Spleen (tissue), 11 donors: ENCODE measurements around the gene DAB2. TPM values are rescaled to one million over a fixed set of nuclear protein-coding genes. Genes with fewer than 3 reads are reported as not detected.

ENCODE experiments used
- DNase-seq: peaks from one replicate; pipeline ENCODE4 v3.0.0-alpha.2; 2020
- H3K27ac ChIP-seq, 8 donors: fragments of 200-600 bp; sonication (generic) in 7 of 8; 1 replicate in 4 of 8; 2 replicates in 4 of 8; pipeline versions ENCODE4 v1.5.0 to v1.8.0; 2016 to 2021; ENCODE audit warnings: inconsistent platforms in 4 of 8, mild to moderate bottlenecking in 4 of 8, moderate library complexity in 1 of 8
- H3K27me3 ChIP-seq, 7 donors: fragments of 200-600 bp; sonication (generic) in 6 of 7; replicated peaks in 1 of 7; 1 replicate in 4 of 7; 2 replicates in 3 of 7; pipeline versions ENCODE4 v1.5.0 to v1.8.0; 2016 to 2021; ENCODE audit warnings: inconsistent platforms in 3 of 7, mild to moderate bottlenecking in 1 of 7
- H3K36me3 ChIP-seq, 6 donors: fragments of 200-600 bp; sonication (generic) in 5 of 6; 1 replicate in 4 of 6; 2 replicates in 2 of 6; pipeline versions ENCODE4 v1.5.0 to v1.8.0; 2016 to 2021; ENCODE audit warnings: inconsistent platforms in 2 of 6
- H3K4me1 ChIP-seq, 6 donors: fragments of 200-600 bp; sonication (generic) in 5 of 6; 1 replicate in 3 of 6; 2 replicates in 3 of 6; pipeline versions ENCODE4 v1.5.0 to v1.8.0; 2016 to 2021; ENCODE audit warnings: inconsistent platforms in 3 of 6
- H3K4me3 ChIP-seq, 8 donors: fragments of 200-600 bp; sonication (generic) in 7 of 8; 1 replicate in 4 of 8; 2 replicates in 4 of 8; pipeline versions ENCODE4 v1.5.0 to v1.8.0; 2016 to 2021; ENCODE audit warnings: inconsistent platforms in 4 of 8, mild to moderate bottlenecking in 4 of 8, moderate library complexity in 2 of 8
- H3K9me3 ChIP-seq, 8 donors: fragments of 200-600 bp; sonication (generic) in 7 of 8; 1 replicate in 4 of 8; 2 replicates in 4 of 8; pipeline versions ENCODE4 v1.5.0 to v1.8.0; 2016 to 2021; ENCODE audit warnings: inconsistent platforms in 4 of 8
- POLR2A ChIP-seq, 3 donors: fragments of 450-650 bp; IDR thresholded peaks; one replicate each; pipeline ENCODE4 v1.5.1; 2017; ENCODE audit warnings: antibody characterized with exemption in 3 of 3, mild to moderate bottlenecking in 1 of 3
- POLR2AphosphoS5 ChIP-seq, 3 donors: sonication (generic); formaldehyde crosslinking; IDR thresholded peaks; one replicate each; pipeline ENCODE4 v1.5.1; 2017; ENCODE audit warnings: antibody characterized with exemption in 3 of 3
- WGBS, 5 donors: extraction: QIAGEN DNeasy Blood & Tissue Kit in 3 of 5; methylation state at CpG; one replicate each; pipeline versions ENCODE4 v1.1.5 to v1.1.7; 2013 to 2018; 5-methylcytosine and 5-hydroxymethylcytosine counted together
- intact Hi-C: fragments of 100-400 bp; cut with DNase I; formaldehyde crosslinking; loops from one replicate; pipeline ENCODE4 v1.15.0; 2023; ENCODE audit warnings: low total_unique reads
- polyA plus RNA-seq, 3 donors: library from polyadenylated mRNA; stranded (reverse); fragments of 200-250 nt; gene quantifications; one replicate each; pipeline ENCODE4 v1.2.1, GENCODE V29; 2013
- total RNA-seq, 7 donors: library from RNA; depleted of rRNA in 3 of 7; stranded (reverse); fragments of >200 nt in 3 of 7; fragmentation: NEBNext Ultra II Directional in 4 of 7; extraction: Animal tissue kit (Norgen Biotek cat#: 25700) in 4 of 7; gene quantifications; one replicate each; pipeline versions ENCODE4 v1.1.0 to v1.2.1, GENCODE V29; 2016 to 2021
- TF ChIP-seq, protein P1 (sequence below), 11 experiments: fragments of 200-600 bp in 7 of 11; fragments of 450-650 bp in 4 of 11; sonication (generic) in 4 of 11; IDR thresholded peaks in 8 of 11; conservative IDR thresholded peaks in 3 of 11; 1 replicate in 7 of 11; 2 replicates in 4 of 11; pipeline versions ENCODE4 v1.4.0 to v1.8.0; 2016 to 2021; ENCODE audit warnings: antibody characterized with exemption in 11 of 11, inconsistent platforms in 4 of 11, mild to moderate bottlenecking in 1 of 11
- donor health status: healthy with polysubstance abuse.
- donor health status: DM: no; HTN: no; CAD: no; lungs with moderate emphysema.
- donor health status: DM: no; HTN: no; CAD: no.
- donor health status: Bipolar disorder and iron deficiency.
- donor health status: healthy.
- donor health status: DM: no; HTN: no; CAD: no.
- donor health status: DM: yes; HTN: yes; CAD: no.

DAB2 gene
- total and polyA plus RNA-seq, 10 donors: 19.4 to 206 (median 125) TPM

GRCh38 chr5:39417979-39418378 is 6.8 kb downstream of the DAB2 start:
- peaks cover 3 to 74% (median 25%) of the 10 kb centered on the region in 6 donors for H3K4me1 ChIP-seq
- no peak for TF ChIP-seq POLR2AphosphoS5 (IDR thresholded peaks at IDR 0.05)
- TF ChIP-seq, protein P1, sequence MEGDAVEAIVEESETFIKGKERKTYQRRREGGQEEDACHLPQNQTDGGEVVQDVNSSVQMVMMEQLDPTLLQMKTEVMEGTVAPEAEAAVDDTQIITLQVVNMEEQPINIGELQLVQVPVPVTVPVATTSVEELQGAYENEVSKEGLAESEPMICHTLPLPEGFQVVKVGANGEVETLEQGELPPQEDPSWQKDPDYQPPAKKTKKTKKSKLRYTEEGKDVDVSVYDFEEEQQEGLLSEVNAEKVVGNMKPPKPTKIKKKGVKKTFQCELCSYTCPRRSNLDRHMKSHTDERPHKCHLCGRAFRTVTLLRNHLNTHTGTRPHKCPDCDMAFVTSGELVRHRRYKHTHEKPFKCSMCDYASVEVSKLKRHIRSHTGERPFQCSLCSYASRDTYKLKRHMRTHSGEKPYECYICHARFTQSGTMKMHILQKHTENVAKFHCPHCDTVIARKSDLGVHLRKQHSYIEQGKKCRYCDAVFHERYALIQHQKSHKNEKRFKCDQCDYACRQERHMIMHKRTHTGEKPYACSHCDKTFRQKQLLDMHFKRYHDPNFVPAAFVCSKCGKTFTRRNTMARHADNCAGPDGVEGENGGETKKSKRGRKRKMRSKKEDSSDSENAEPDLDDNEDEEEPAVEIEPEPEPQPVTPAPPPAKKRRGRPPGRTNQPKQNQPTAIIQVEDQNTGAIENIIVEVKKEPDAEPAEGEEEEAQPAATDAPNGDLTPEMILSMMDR (IDR thresholded peaks at IDR 0.05 in 8 of 11, conservative IDR thresholded peaks at IDR 0.05 in 3 of 11): no peak
- TF ChIP-seq POLR2A (IDR thresholded peaks at IDR 0.05): no peak

GRCh38 chr5:39415201-39415600 is 9.6 kb downstream of the DAB2 start:
- no peak overlapping the region for H3K27ac ChIP-seq
- peaks cover 8 to 74% (median 25%) of the 10 kb centered on the region in 6 donors for H3K4me1 ChIP-seq
- WGBS, 5 donors: 41 to 72% (median 47%) methylated on average over 2 of the region's 2 CpGs
- no peaks in the 10 kb centered on the region for H3K9me3 ChIP-seq
- intact Hi-C loops: no loop called here
- H3K27me3 ChIP-seq: no peaks in the 10 kb centered on the region
- TF ChIP-seq, protein P1 (IDR thresholded peaks at IDR 0.05 in 8 of 11, conservative IDR thresholded peaks at IDR 0.05 in 3 of 11): no peak
- no peak for TF ChIP-seq POLR2A (IDR thresholded peaks at IDR 0.05)
- TF ChIP-seq POLR2AphosphoS5 (IDR thresholded peaks at IDR 0.05): no peak
- H3K36me3 ChIP-seq: peaks cover 0 to 8% (median 0%) of the 10 kb centered on the region in 6 donors
- H3K4me3 ChIP-seq: no peak overlapping the region
- DNase-seq: no peak

More at GRCh38 chr5:39417979-39418378, 6.8 kb downstream of the DAB2 start:
- Histone ChIP-seq H3K36me3 (peaks cover 0 to 8% (median 0%) of the 10 kb centered on the region in 6 donors), H3K27ac (no peak overlapping the region), H3K4me3 (no peak overlapping the region), H3K27me3 (no peaks in the 10 kb centered on the region), H3K9me3 (no peaks in the 10 kb centered on the region)
- DNase-seq: no peak
- 80 to 93% (median 85%) methylated on average over 3 of the region's 3 CpGs for WGBS, 5 donors
- intact Hi-C loops: no loop called here

GRCh38 chr5:39414426-39414825 is 10.4 kb downstream of the DAB2 start:
- intact Hi-C loops: no loop called here
- H3K9me3 ChIP-seq: no peaks in the 10 kb centered on the region
- TF ChIP-seq, protein P1 (IDR thresholded peaks at IDR 0.05 in 8 of 11, conservative IDR thresholded peaks at IDR 0.05 in 3 of 11): no peak
- TF ChIP-seq POLR2AphosphoS5 (IDR thresholded peaks at IDR 0.05) (no peak), POLR2A (IDR thresholded peaks at IDR 0.05) (no peak)
- H3K27ac ChIP-seq: no peak overlapping the region
- no peak overlapping the region for H3K4me3 ChIP-seq
- no peaks in the 10 kb centered on the region for H3K27me3 ChIP-seq
- H3K4me1 ChIP-seq: peaks cover 8 to 70% (median 23%) of the 10 kb centered on the region in 6 donors
- peaks cover 0 to 8% (median 0%) of the 10 kb centered on the region in 6 donors for H3K36me3 ChIP-seq
- DNase-seq: no peak

- Histone ChIP-seq H3K27me3 (no peaks in the 10 kb centered on the region), H3K4me1 (peaks cover 8 to 65% (median 23%) of the 10 kb centered on the region in 6 donors), H3K27ac (no peak overlapping the region), H3K36me3 (peaks cover 0 to 8% (median 0%) of the 10 kb centered on the region in 6 donors), H3K9me3 (no peaks in the 10 kb centered on the region), H3K4me3 (no peak overlapping the region)
- TF ChIP-seq POLR2AphosphoS5 (IDR thresholded peaks at IDR 0.05) (no peak), POLR2A (IDR thresholded peaks at IDR 0.05) (no peak)
- TF ChIP-seq, protein P1 (IDR thresholded peaks at IDR 0.05 in 8 of 11, conservative IDR thresholded peaks at IDR 0.05 in 3 of 11): no peak
- DNase-seq: no peak
- intact Hi-C loops: no loop called here
These were observed 11.0 kb downstream of the DAB2 start for GRCh38 chr5:39413771-39414170.
